BLaER1 (cell line): ENCODE measurements around the gene ZSCAN16.

Experiments
- H3K27ac ChIP-seq: shearing (Covaris generic); formaldehyde crosslinking; 2 replicates; pipeline ENCODE4 v1.8.1; 2022
- H3K27me3 ChIP-seq: shearing (Covaris generic); formaldehyde crosslinking; 2 replicates; pipeline ENCODE4 v1.8.1; 2022
- H3K36me3 ChIP-seq: shearing (Covaris generic); formaldehyde crosslinking; 2 replicates; pipeline ENCODE4 v1.8.1; 2022
- H3K4me1 ChIP-seq: shearing (Covaris generic); formaldehyde crosslinking; 2 replicates; pipeline ENCODE4 v1.8.1; 2022
- H3K4me2 ChIP-seq: shearing (Covaris generic); formaldehyde crosslinking; 2 replicates; pipeline ENCODE4 v1.8.1; 2022
- H3K4me3 ChIP-seq: shearing (Covaris generic); formaldehyde crosslinking; 2 replicates; pipeline ENCODE4 v1.8.1; 2022
- H3K9ac ChIP-seq: shearing (Covaris generic); formaldehyde crosslinking; 2 replicates; pipeline ENCODE4 v1.8.1; 2022
- H3K9me3 ChIP-seq: shearing (Covaris generic); formaldehyde crosslinking; 2 replicates; pipeline ENCODE4 v1.8.1; 2022
- H4K20me1 ChIP-seq: shearing (Covaris generic); formaldehyde crosslinking; 2 replicates; pipeline ENCODE4 v1.8.1; 2022
- Cebpa-rat ChIP-seq: shearing (Covaris generic); IDR thresholded peaks from 2 replicates; pipeline ENCODE4 v1.8.1; 2022

Gene ZSCAN16

GRCh38 chr6:28125401-28125800, 992 bp downstream of the ZSCAN16 start:
- H3K9ac ChIP-seq = peak overlapping the region; percentile 86
- peaks cover 64% of the 10 kb centered on the region for H3K36me3 ChIP-seq
- no peaks in the 10 kb centered on the region for H3K9me3 ChIP-seq
- H3K4me3 ChIP-seq = peak overlapping the region; percentile 90
- H3K27ac ChIP-seq = peak overlapping the region; percentile 89
- H3K4me1 ChIP-seq = peaks cover 32% of the 10 kb centered on the region
- H4K20me1 ChIP-seq = peaks cover 50% of the 10 kb centered on the region
- no peaks in the 10 kb centered on the region for H3K27me3 ChIP-seq
- no peak for TF ChIP-seq Cebpa-rat
- peak overlapping the region; percentile 92 for H3K4me2 ChIP-seq

GRCh38 chr6:28134015-28134414, 9.6 kb downstream of the ZSCAN16 start:
- no peak overlapping the region for H3K9ac ChIP-seq
- H3K36me3 ChIP-seq = peaks cover 45% of the 10 kb centered on the region
- no peak for TF ChIP-seq Cebpa-rat
- no peaks in the 10 kb centered on the region for H3K9me3 ChIP-seq
- peaks cover 33% of the 10 kb centered on the region for H3K4me1 ChIP-seq
- H3K27me3 ChIP-seq = no peaks in the 10 kb centered on the region
- peak overlapping the region; percentile 40 for H3K4me2 ChIP-seq
- peaks cover 43% of the 10 kb centered on the region for H4K20me1 ChIP-seq
- H3K27ac ChIP-seq = no peak overlapping the region
- no peak overlapping the region for H3K4me3 ChIP-seq

- H3K9me3 ChIP-seq = no peaks in the 10 kb centered on the region
- peak overlapping the region; percentile 40 for H3K4me2 ChIP-seq
- H3K36me3 ChIP-seq = peaks cover 38% of the 10 kb centered on the region
- H3K27ac ChIP-seq = no peak overlapping the region
- H3K27me3 ChIP-seq = no peaks in the 10 kb centered on the region
- H3K4me1 ChIP-seq = peaks cover 33% of the 10 kb centered on the region
- H3K9ac ChIP-seq = no peak overlapping the region
- no peak for TF ChIP-seq Cebpa-rat
- H3K4me3 ChIP-seq = no peak overlapping the region
- H4K20me1 ChIP-seq = peaks cover 38% of the 10 kb centered on the region
Measured at GRCh38 chr6:28134716-28135115, 10.3 kb downstream of the ZSCAN16 start.

GRCh38 chr6:28135393-28135792, 11.0 kb downstream of the ZSCAN16 start:
- TF ChIP-seq Cebpa-rat = no peak
- Histone ChIP-seq H3K4me2 (peak overlapping the region; percentile 92), H3K4me1 (peaks cover 39% of the 10 kb centered on the region), H3K36me3 (peaks cover 31% of the 10 kb centered on the region), H3K27ac (no peak overlapping the region), H3K9me3 (no peaks in the 10 kb centered on the region), H3K4me3 (peak overlapping the region; percentile 79; the same call in 1 of the 2 replicates), H3K27me3 (no peaks in the 10 kb centered on the region), H3K9ac (no peak overlapping the region), H4K20me1 (peaks cover 31% of the 10 kb centered on the region)

DNA sequence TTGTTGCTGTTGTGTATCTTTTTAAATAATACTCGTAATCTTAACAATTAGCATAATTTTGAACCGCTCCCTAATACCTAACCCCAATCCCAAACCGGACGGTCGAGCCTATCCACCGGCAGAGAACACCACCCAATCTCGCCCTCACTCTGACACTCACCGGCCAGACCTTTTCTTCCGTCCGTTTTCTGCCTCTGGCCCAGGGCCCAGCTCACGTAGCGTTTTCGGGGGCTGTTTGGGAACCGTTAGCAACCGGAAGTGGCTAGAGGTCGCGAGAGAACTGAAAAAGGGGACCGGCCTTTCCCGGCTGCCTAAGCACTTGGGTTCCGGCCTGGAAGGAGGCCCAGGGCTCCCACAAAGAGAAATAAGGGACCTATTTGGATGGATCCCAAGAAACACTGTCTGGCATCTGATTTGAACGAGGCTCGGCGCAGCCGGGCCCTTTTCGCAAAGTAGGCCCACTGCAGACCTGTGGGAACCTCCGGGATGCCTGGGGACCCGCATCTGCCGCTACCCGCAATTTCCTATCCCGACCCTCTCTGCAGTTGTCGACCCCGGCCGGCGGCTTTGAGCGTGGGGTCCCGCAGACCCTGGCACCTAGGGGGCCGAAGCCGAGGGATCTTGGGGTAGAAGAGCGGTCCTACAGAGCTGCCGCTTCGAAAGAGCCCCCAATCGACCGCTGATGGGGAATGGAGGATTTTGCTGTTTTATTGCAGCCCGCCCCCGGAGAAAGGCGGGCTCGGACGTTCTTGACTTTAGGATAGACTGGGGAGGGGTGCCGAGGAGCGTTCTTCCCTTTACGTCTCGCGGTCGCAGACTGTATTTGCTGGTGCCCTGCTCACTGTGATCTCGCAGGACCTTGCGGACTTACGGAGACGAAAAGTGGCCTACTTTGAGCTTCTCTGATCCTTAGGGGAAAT, 12.4 kb downstream of the ZSCAN16 start:
- Histone ChIP-seq H3K27ac (peak overlapping the region; percentile 94), H3K4me1 (peaks cover 49% of the 10 kb centered on the region), H3K4me2 (peak overlapping the region; percentile 92), H3K27me3 (no peaks in the 10 kb centered on the region), H4K20me1 (peaks cover 18% of the 10 kb centered on the region), H3K9me3 (no peaks in the 10 kb centered on the region), H3K9ac (peak overlapping the region; percentile 92), H3K4me3 (peak overlapping the region; percentile 79), H3K36me3 (peaks cover 16% of the 10 kb centered on the region)
- no peak for TF ChIP-seq Cebpa-rat

- H3K27me3 ChIP-seq = no peaks in the 10 kb centered on the region
- peaks cover 14% of the 10 kb centered on the region for H4K20me1 ChIP-seq
- H3K27ac ChIP-seq = peak overlapping the region; percentile 94
- H3K4me1 ChIP-seq = peaks cover 51% of the 10 kb centered on the region
- no peaks in the 10 kb centered on the region for H3K9me3 ChIP-seq
- H3K36me3 ChIP-seq = peaks cover 12% of the 10 kb centered on the region
- H3K9ac ChIP-seq = peak overlapping the region; percentile 92
- TF ChIP-seq Cebpa-rat = no peak
- peak overlapping the region; percentile 79 for H3K4me3 ChIP-seq
- peak overlapping the region; percentile 92 for H3K4me2 ChIP-seq
Measured at GRCh38 chr6:28137505-28137981, 13.1 kb downstream of the ZSCAN16 start.

GRCh38 chr6:28139860-28140543, 15.6 kb downstream of the ZSCAN16 start:
- no peak overlapping the region for H3K4me3 ChIP-seq
- H3K4me1 ChIP-seq = peaks cover 53% of the 10 kb centered on the region
- H3K4me2 ChIP-seq = peak overlapping the region; percentile 80
- H3K36me3 ChIP-seq = peaks cover 12% of the 10 kb centered on the region
- H3K9me3 ChIP-seq = no peaks in the 10 kb centered on the region
- H4K20me1 ChIP-seq = 0 out of 2 replicates have a peak, but pooled peaks cover 1% of the 10 kb centered on the region
- no peaks in the 10 kb centered on the region for H3K27me3 ChIP-seq
- no peak overlapping the region for H3K9ac ChIP-seq
- no peak overlapping the region for H3K27ac ChIP-seq
- no peak for TF ChIP-seq Cebpa-rat

GRCh38 chr6:28140616-28141015, 16.2 kb downstream of the ZSCAN16 start:
- no peak for TF ChIP-seq Cebpa-rat
- Histone ChIP-seq H3K27me3 (no peaks in the 10 kb centered on the region), H3K36me3 (peaks cover 18% of the 10 kb centered on the region), H3K4me3 (no peak overlapping the region), H3K4me2 (peak overlapping the region; percentile 80), H3K9ac (no peak overlapping the region), H3K9me3 (no peaks in the 10 kb centered on the region), H3K27ac (no peak overlapping the region), H4K20me1 (0 out of 2 replicates have a peak, but pooled peaks cover 7% of the 10 kb centered on the region), H3K4me1 (peaks cover 48% of the 10 kb centered on the region)

DNA sequence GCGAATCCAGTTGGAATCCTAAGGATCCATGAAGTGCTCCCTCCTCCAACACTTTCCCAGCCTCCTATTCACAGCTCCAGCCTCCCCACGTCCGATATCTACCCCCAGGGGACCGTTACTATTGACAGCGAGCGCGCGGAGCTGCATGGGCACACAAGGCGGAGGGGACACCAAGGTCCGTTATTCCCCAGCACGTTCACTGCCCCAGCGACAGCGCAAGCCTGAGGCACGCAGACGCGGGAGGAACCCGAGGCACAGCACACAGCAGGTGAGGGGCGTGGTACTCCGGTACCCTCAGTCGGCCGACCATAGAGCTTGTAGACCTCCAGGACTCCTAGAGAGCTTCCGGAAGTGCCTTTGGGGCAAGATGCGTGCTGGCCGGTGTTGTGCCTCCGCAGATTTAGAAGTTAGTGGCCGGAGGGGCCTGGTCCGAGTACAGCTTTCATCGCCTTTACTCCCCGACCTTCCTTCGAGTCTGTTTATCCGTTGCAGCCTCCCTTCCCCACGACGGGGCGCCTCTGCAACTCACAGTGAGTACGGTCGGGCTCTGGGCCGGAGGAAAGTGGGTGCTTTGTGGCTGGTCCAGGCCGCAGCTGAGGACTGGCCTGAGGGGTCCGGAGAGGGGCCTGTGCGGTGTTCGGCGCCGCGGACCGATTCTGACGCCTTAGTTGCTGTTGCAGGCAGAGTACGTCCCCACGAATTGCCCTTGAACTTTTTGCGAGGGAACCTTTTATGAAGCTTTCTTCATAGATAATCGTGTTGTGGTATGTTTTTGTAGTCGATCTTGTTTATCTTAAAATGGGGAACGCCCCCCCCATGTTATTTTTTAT, 17.3 kb downstream of the ZSCAN16 start, which contains the start of gene ZKSCAN8:
Gene ZKSCAN8 (plus strand): TSS at position 384 of the 830 bp plus-strand sequence. CDS start 6,525 bp downstream, outside the sequence.
- Histone ChIP-seq H3K27me3 (no peaks in the 10 kb centered on the region), H3K9ac (peak within 1 kb of the TSS; percentile 80), H3K36me3 (peaks cover 26% of the 10 kb centered on the region), H3K4me1 (peaks cover 43% of the 10 kb centered on the region), H3K4me3 (peak within 1 kb of the TSS; percentile 76), H3K4me2 (peak within 1 kb of the TSS; percentile 80), H3K27ac (peak within 1 kb of the TSS; percentile 62), H4K20me1 (0 out of 2 replicates have a peak, but pooled peaks cover 10% of the 10 kb centered on the region), H3K9me3 (no peaks in the 10 kb centered on the region)
- TF ChIP-seq Cebpa-rat = no peak
